ENCODE results near the gene NECAB2. TPM values are rescaled to one million over a fixed set of nuclear protein-coding genes. Genes with fewer than 3 reads are reported as not detected.

The NECAB2 gene
- 1.2 to 1.8 TPM (median 1.5 TPM) in 3 replicates for total RNA-seq

DNA sequence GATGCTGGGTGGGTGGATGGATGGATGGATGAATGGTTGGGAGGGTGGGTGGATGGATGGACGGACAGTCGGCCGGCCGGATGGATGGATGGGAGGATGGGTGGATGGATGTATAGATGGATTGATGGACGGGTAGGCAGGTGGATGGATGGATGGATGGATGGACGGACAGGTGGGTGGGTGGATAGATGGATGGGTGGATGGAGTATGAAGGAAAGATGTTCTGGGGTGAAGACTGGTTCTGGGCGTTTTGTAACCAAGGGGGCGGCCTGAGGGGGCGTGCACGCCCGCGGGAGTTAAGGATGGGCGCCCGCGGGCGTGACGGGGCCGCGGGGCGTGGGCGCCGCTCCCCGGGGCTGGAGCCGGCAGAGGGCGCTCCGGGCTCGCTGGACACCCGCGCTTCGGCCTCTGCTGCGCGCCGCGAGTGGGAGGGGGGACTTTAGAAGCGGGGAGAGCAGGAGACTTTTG lies at the start of gene NECAB2:
NECAB2 (plus strand) TSS at position 407 of the 468 bp plus-strand sequence. CDS start 405 bp downstream, outside the sequence.
- Mint-ChIP-seq H3K27me3 (ENCODE audit: low read depth) (peaks cover 17% of the 10 kb centered on the region), H3K4me3 (peak within 1 kb of the TSS; percentile 64), H3K4me1 (peaks cover 2% of the 10 kb centered on the region), H3K9me3 (no peaks in the 10 kb centered on the region), H3K27ac (no peak within 1 kb of the TSS), H3K36me3 (no peaks in the 10 kb centered on the region)
- peak; percentile 53 to 75 for DNase-seq (ENCODE audit: low spot score in 2 of 2, unreplicated experiment in 2 of 2)
- peak; percentile 45 for TF ChIP-seq CTCF (IDR thresholded peaks at IDR 0.05; ENCODE audit: unreplicated experiment)

- Mint-ChIP-seq H3K27me3 (ENCODE audit: low read depth) (no peaks in the 10 kb centered on the region), H3K4me3 (no peak overlapping the region), H3K27ac (no peak overlapping the region), H3K36me3 (peaks cover 43% of the 10 kb centered on the region), H3K9me3 (peaks cover 5% of the 10 kb centered on the region), H3K4me1 (no peaks in the 10 kb centered on the region)
- TF ChIP-seq CTCF (IDR thresholded peaks at IDR 0.05; ENCODE audit: unreplicated experiment) = no peak
- DNase-seq (ENCODE audit: low spot score in 2 of 2, unreplicated experiment in 2 of 2) = no peak
Observed at GRCh38 chr16:83920894-83921491, 47.1 kb upstream of the NECAB2 start.

DNA sequence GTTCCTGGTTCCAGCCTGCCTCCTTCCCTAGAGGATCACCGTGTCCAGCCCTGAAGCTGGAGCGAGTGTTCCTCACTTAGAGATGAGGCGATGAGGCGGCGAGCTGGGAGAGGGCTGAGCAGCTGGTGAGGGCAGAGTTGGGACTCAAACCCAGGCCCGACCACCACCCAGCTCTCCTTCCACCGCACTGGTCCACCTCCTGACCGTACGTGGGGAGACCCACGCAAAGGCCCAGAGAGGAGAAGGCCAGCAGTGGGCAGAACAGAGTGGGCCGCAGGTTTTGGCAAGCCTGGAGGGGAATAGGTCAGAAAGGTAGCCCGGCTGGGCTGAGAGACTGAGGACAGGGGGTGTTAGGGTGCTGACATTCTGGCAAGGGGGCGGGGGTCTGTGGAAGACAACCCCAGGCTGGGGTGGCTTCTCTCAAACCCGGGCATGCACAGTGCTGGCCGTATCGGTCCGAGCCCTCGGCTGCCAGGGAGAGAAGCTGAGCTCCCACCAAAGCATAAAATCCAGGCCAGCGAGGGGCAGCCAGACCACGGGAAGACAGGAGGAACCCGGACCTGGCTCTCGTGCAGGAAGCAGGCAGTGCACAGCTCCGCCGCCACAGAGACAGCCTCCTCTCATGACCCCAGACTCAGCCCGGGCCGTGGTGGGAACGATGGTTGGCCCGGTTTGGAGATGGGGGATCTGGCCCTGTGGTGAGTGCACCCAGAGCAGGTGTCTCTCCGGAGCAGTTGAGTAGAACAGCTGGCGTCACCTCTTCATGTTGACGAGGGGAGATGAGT lies 44.3 kb upstream of the NECAB2 start:
- H3K9me3 Mint-ChIP-seq = no peaks in the 10 kb centered on the region
- H3K4me1 Mint-ChIP-seq = peaks cover 8% of the 10 kb centered on the region
- H3K36me3 Mint-ChIP-seq = peaks cover 16% of the 10 kb centered on the region
- H3K27ac Mint-ChIP-seq = no peak overlapping the region
- no peak for TF ChIP-seq CTCF (IDR thresholded peaks at IDR 0.05; ENCODE audit: unreplicated experiment)
- no peak for DNase-seq (ENCODE audit: low spot score in 2 of 2, unreplicated experiment in 2 of 2)
- peaks cover 2% of the 10 kb centered on the region for H3K27me3 Mint-ChIP-seq (ENCODE audit: low read depth)
- H3K4me3 Mint-ChIP-seq = no peak overlapping the region

- Mint-ChIP-seq H3K4me3 (no peak overlapping the region), H3K36me3 (peaks cover 7% of the 10 kb centered on the region), H3K9me3 (no peaks in the 10 kb centered on the region), H3K27me3 (ENCODE audit: low read depth) (peaks cover 2% of the 10 kb centered on the region), H3K27ac (no peak overlapping the region), H3K4me1 (peaks cover 8% of the 10 kb centered on the region)
- TF ChIP-seq CTCF (IDR thresholded peaks at IDR 0.05; ENCODE audit: unreplicated experiment) = no peak
- no peak for DNase-seq (ENCODE audit: low spot score in 2 of 2, unreplicated experiment in 2 of 2)
Observed at GRCh38 chr16:83924686-83925085, 43.4 kb upstream of the NECAB2 start.

DNA sequence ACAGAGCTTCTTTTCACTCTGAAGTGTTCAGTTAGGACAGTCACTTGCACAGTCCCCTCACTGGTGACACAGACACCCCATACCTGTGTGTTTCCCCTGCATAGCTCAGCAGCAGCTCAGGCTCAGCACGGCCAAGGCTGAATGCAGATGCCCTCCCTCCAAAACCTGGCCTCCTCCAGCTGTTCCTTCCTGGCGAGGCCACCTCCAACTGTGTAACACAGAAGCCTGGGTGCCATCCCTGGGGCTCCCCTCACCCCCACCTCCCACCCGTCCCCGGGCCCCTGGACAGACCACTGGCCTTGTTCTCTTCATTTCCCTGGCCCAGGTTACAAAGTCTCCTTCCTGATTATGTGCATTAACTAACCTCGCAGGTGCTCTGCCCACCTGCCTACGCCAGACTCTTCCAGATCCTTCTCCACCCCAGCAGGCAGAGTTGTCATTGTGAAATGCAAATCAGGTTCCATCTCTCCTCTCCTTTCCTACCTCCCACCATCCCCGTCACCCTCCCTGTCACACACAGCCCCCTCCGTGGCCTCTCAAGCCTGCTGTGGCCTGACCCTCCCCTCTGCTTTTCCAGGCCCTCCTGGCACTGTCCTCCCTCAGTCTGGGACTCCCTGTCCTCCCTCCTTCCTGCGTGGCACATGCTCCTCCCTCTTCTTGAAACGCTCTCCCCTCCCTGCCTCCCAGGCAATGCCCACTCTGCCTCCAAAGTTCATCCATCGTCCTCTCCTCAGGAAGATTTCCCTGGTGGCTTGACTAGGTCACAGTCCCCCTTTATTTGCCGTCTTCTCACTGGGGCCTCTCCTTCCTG lies 42.7 kb upstream of the NECAB2 start:
- H3K27ac Mint-ChIP-seq = no peak overlapping the region

More for the DNA sequence above, 42.7 kb upstream of the NECAB2 start:
- DNase-seq (ENCODE audit: low spot score in 2 of 2, unreplicated experiment in 2 of 2) = no peak
- Mint-ChIP-seq H3K4me3 (no peak overlapping the region), H3K27me3 (ENCODE audit: low read depth) (peaks cover 2% of the 10 kb centered on the region), H3K4me1 (peaks cover 8% of the 10 kb centered on the region), H3K9me3 (no peaks in the 10 kb centered on the region), H3K36me3 (peaks cover 4% of the 10 kb centered on the region)
- no peak for TF ChIP-seq CTCF (IDR thresholded peaks at IDR 0.05; ENCODE audit: unreplicated experiment)
